Kidney (tissue), 14 donors: ENCODE data around the gene BSCL2. TPM values are rescaled to one million over a fixed set of nuclear protein-coding genes. Genes with fewer than 3 reads are reported as not detected.

Source experiments
- DNase-seq, 5 donors: peaks; one replicate each; pipeline ENCODE4 v3.0.0-alpha.2; 2013 to 2020
- FAIRE-seq: peaks from 2 replicates; lab custom pipeline; 2012; peaks lifted over from hg19 to GRCh38; lab: Jason Lieb, UNC
- H3K27ac ChIP-seq, 2 donors: one replicate each; pipeline ENCODE4 v1.7.0; 2013; ENCODE audit warnings: low read depth in 2 of 2, low read length in 2 of 2, inconsistent platforms in 1 of 2
- H3K27me3 ChIP-seq: one replicate; pipeline ENCODE4 v1.7.1; 2013; ENCODE audit warnings: low read length, inconsistent platforms; ENCODE audit not compliant: control insufficient read depth, insufficient read depth
- H3K36me3 ChIP-seq, 3 donors: one replicate each; pipeline versions ENCODE4 v1.7.0 to v1.7.1; 2013; ENCODE audit warnings: low read length in 3 of 3, control low read depth in 1 of 3, inconsistent platforms in 1 of 3; ENCODE audit not compliant: insufficient read depth in 3 of 3, control insufficient read depth in 2 of 3
- H3K4me1 ChIP-seq, 3 donors: one replicate each; pipeline versions ENCODE4 v1.7.0 to v1.7.1; 2013; ENCODE audit warnings: low read length in 3 of 3, inconsistent platforms in 1 of 3, low read depth in 1 of 3; ENCODE audit not compliant: control insufficient read depth in 2 of 3, insufficient read depth in 2 of 3
- H3K4me3 ChIP-seq, 3 donors: one replicate each; pipeline versions ENCODE4 v1.7.0 to v1.8.1; 2013; ENCODE audit warnings: low read length in 3 of 3, control low read depth in 1 of 3, inconsistent platforms in 1 of 3
- H3K9ac ChIP-seq, 3 donors: one replicate each; pipeline versions ENCODE4 v1.7.0 to v1.7.1; 2013; ENCODE audit warnings: low read length in 3 of 3, control low read depth in 1 of 3, inconsistent platforms in 1 of 3
- H3K9me3 ChIP-seq, 3 donors: one replicate each; pipeline versions ENCODE4 v1.7.0 to v1.7.1; 2013; ENCODE audit warnings: low read length in 3 of 3, control low read depth in 1 of 3, inconsistent platforms in 1 of 3; ENCODE audit not compliant: control insufficient read depth in 2 of 3, insufficient read depth in 1 of 3
- CTCF ChIP-seq: IDR thresholded peaks from 3 replicates; pipeline ENCODE4 v1.5.1; 2012; ENCODE audit warnings: mild to moderate bottlenecking, moderate library complexity, borderline replicate concordance; ENCODE audit not compliant: insufficient read depth; ENCODE audit errors: extremely low read depth
- intact Hi-C: fragments of 100-400 bp; cut with DNase I; formaldehyde crosslinking; loops from one replicate; pipeline ENCODE4 v1.11.1; 2022
- polyA plus RNA-seq: library from polyadenylated mRNA; stranded (reverse); fragments of 350-450 nt; fragmentation: Illumina TruSeq; extraction: RNeasy Lipid Tissue Mini Kit (QIAGEN cat#74804); gene quantifications from one replicate; pipeline ENCODE4 v1.2.3, GENCODE V29; 2014; ENCODE audit warnings: low read depth, low replicate concordance; ENCODE audit not compliant: insufficient read depth
- total RNA-seq: library from RNA; stranded (reverse); fragmentation: NEBNext Ultra II Directional; extraction: Animal tissue kit (Norgen Biotek cat#: 25700); gene quantifications from one replicate; pipeline ENCODE4 v1.2.1, GENCODE V29; 2021
- donor health status: control.
- donor health status: control.
- donor health status: control.
- donor health status: control.
- donor health status: control.
- donor health status: DM: yes; HTN: yes; CAD: no.
- donor health status: Normal renal cell carcinoma (clear cell type).

The BSCL2 gene
- total and polyA plus RNA-seq, 2 donors from 2014 or later = 93.2 to 249 TPM

GRCh38 chr11:62669420-62670161, 37.6 kb downstream of the BSCL2 start:
- Histone ChIP-seq H3K4me3 (no peak overlapping the region), H3K27me3 (no peaks in the 10 kb centered on the region), H3K4me1 (peaks cover 2 to 20% (median 20%) of the 10 kb centered on the region in 3 donors), H3K36me3 (peaks cover 0 to 2% (median 0%) of the 10 kb centered on the region in 3 donors), H3K9me3 (no peaks in the 10 kb centered on the region), H3K9ac (no peak overlapping the region), H3K27ac (no peak overlapping the region)
- intact Hi-C loops = no loop called here
- FAIRE-seq (no peak), DNase-seq (no peak)
- TF ChIP-seq CTCF = no peak

GRCh38 chr11:62667460-62667859, 39.8 kb downstream of the BSCL2 start:
- no peak overlapping the region for H3K27ac ChIP-seq
- no peak for TF ChIP-seq CTCF
- FAIRE-seq (no peak), DNase-seq (no peak)
- H3K36me3 ChIP-seq = no peaks in the 10 kb centered on the region
- no peaks in the 10 kb centered on the region for H3K27me3 ChIP-seq
- H3K9ac ChIP-seq = no peak overlapping the region
- intact Hi-C loops = no loop called here
- no peak overlapping the region for H3K4me3 ChIP-seq
- H3K4me1 ChIP-seq = peaks cover 2 to 16% (median 14%) of the 10 kb centered on the region in 3 donors
- no peaks in the 10 kb centered on the region for H3K9me3 ChIP-seq

- peak overlapping the region; percentile 79 to 89 for H3K27ac ChIP-seq
- DNase-seq = peak in 2 of 5 donors; percentile 52 to 79
- no peaks in the 10 kb centered on the region for H3K27me3 ChIP-seq
- H3K9ac ChIP-seq = peak overlapping the region; percentile 73 to 93 (median 90)
- H3K4me1 ChIP-seq = peaks cover 2 to 16% (median 14%) of the 10 kb centered on the region in 3 donors
- H3K36me3 ChIP-seq = no peaks in the 10 kb centered on the region
- no peaks in the 10 kb centered on the region for H3K9me3 ChIP-seq
- no peak for TF ChIP-seq CTCF
- peak overlapping the region; percentile 87 to 94 (median 93) for H3K4me3 ChIP-seq
- intact Hi-C loops = no loop called here
- no peak for FAIRE-seq
Observed at GRCh38 chr11:62666259-62666926, 40.8 kb downstream of the BSCL2 start.
